Ishikawa (cell line): ENCODE measurements around the gene APOB.

Experiments
- RAD21 ChIP-seq: IDR thresholded peaks from 2 replicates; pipeline ENCODE4 v1.6.1; 2012; ENCODE audit warnings: low read depth
- TEAD4 ChIP-seq: IDR thresholded peaks from 2 replicates; pipeline ENCODE4 v1.6.1; 2012

DNA sequence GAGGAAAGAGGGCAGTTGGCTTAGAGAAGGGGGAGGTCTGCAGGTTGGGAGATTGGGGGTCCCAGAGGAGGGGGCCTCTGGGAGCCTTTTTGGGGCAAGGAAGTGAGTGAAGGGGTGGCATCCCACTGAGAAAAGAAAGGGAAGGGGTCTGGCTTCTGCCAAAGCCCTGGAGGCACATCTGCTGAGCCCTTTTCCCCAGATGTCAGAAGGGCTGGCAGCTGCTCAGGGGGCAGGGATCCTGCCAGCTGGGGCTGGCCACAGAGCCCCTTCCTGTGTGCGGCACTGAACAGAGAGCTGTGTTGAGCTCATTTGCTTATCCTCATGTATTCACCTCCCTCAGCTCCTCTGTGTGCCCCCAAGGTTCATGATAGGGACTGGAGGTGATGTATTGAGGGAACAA lies 54.5 kb downstream of the APOB start:
- TF ChIP-seq RAD21: no peak
- no peak for TF ChIP-seq TEAD4
